NCI-H2081 treated with DMSO at 0.1 percent for 48 hours (cell line): ENCODE data around the gene ABHD1.

Experiments
- DNase-seq: peaks from one replicate; lab custom pipeline; 2025; lab: John Stamatoyannopoulos, UW

ABHD1 gene

DNA sequence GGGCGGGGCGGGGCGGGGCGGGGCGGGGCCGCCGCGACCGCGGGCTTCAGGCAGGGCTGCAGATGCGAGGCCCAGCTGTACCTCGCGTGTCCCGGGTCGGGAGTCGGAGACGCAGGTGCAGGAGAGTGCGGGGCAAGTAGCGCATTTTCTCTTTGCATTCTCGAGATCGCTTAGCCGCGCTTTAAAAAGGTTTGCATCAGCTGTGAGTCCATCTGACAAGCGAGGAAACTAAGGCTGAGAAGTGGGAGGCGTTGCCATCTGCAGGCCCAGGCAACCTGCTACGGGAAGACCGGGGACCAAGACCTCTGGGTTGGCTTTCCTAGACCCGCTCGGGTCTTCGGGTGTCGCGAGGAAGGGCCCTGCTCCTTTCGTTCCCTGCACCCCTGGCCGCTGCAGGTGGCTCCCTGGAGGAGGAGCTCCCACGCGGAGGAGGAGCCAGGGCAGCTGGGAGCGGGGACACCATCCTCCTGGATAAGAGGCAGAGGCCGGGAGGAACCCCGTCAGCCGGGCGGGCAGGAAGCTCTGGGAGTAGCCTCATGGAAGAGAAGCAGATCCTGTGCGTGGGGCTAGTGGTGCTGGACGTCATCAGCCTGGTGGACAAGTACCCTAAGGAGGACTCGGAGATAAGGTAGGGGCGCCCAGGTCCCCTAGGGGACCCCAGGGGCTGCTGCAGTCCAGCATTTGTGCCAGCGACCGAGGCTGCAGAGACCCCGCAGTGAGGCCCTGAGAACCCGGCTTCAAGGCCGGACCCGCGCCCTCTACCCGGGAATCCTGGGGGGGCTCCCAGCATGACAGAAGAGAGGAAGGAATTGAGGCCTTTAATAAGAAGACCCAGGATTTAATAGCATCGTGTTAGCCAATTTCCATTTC is 36.7 kb upstream of the ABHD1 start, which contains the start of gene KHK:
TSS of gene KHK (plus strand) at position 49 of the 870 bp plus-strand sequence. CDS start at position 537, 488 bp downstream.
- DNase-seq = no peak

DNA sequence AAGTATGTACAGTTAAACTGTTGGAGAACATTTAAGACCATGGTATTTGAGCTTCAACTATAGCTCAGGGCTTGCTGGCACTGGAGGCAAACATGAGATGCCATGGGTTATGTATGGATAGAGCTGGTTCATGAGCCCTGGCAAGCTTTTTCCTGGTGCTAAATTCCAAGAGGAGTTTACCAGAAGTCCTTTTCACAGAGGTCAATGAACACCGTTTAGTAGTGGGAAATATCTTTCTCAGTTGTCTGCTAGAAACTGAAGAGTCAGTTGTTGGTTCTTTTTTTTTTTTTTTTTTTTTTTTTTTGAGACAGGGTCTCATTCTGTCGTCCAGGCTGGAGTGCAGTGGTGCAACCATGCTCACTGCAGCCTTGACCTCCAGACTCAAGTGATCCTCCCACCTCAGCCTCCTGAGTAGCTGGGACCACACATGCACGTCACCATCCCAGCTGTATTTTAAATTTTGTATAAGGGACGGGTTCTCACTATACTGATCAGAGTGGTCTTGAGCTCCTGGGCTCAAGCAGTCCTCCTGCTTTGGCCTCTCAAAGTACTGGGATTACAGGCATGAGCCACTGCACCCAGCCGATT is 35.7 kb upstream of the ABHD1 start:
- DNase-seq = no peak

DNA sequence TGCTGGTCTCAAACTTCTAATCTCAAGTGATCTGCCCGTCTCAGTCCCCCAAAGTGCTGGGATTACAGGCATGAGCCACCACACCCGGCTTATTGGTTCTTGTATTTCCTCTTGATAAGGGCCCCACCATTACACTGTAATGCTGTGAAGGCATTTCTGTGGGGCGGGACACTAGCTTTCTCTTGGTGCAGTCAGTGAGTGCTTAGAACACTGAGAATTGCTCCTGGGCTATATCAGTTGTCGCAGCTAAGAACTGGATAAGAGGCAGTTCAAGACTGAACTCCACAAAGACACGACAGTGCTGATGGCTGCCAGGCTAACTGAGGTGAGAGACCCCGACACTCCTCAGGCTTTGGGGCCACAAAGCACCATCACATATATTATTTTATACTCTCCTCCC is 35.0 kb upstream of the ABHD1 start:
- DNase-seq = no peak

DNA sequence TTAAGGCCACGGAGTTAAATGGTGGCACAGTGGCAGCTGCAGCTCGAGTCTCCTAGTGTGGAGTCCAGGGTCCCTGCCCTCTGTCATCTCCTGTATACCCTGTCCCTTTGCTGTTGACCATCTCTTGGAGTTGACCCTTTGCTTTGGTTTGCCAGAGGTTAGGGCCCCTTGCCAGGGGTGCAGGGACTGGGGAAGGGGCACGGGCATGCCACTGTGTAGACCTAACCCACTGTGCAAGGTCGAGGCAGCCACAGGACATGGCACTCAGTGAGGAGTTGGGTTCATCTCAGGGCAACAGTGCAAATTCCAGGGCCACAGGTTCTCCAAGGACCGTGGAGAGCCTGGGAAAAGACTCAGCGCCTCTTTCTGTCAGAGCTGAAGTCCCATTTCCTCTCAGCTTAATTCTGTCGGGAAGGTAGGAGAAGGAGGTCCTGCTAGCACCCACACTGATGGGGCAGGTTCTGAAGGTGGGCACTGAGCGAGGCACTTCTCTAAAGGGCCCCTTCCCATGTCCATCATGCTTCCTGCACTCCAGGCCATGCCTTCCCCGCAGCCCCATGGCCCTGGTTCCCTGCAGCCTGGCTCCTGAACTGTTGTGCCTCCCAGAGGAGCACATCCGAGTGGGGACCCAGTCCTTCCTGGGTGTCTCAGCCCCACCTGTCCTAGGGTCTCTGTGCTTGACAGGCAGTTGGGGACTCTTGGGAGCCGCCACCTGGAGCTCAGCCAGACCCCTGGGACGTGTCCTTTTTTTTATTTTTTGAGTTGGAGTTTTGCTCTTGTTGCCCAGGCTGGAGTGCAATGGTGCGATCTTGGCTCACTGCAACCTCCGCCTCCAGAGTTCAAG is 34.3 kb upstream of the ABHD1 start:
- no peak for DNase-seq

DNA sequence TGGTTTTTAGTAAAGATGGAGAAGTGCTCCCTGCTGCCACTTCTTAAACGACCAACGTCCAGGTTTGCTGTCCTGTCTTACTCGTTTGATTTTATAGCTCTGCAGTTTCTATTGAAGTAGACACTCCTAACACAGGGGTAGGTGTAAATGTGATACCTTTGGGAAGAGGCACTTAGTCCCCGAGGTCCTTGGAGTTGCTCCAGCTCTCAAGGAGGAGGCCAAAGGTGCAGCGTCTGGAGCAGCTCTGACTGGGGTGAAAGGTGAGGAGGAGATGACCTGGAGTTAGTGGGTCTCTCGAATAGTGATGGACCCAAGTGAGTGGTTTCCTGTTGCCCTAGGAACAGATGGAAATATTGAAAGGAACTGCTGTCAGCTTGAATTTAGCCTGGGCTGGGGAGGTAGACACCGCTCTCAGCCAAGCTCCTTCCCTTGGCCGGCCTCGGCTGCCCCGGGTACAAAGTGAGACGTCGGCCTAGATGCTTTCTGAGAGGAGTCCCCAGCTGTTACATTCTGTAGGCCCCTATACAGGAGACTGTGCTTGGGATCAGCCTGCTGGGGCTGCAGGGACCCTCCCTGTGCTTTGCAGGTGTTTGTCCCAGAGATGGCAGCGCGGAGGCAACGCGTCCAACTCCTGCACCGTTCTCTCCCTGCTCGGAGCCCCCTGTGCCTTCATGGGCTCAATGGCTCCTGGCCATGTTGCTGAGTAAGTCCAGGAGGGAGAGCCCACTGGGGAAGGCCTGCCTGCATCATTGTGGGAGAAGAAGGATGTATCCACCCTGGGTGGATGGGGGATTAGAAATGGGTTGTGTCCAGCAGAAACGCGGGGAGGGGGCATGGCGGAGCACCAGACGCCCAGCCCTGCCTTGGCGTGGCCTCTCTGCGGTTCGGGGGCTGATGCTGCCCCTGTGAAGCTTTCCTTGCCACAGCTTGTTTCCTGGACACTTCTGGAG is 31.6 kb upstream of the ABHD1 start:
- DNase-seq = no peak

DNA sequence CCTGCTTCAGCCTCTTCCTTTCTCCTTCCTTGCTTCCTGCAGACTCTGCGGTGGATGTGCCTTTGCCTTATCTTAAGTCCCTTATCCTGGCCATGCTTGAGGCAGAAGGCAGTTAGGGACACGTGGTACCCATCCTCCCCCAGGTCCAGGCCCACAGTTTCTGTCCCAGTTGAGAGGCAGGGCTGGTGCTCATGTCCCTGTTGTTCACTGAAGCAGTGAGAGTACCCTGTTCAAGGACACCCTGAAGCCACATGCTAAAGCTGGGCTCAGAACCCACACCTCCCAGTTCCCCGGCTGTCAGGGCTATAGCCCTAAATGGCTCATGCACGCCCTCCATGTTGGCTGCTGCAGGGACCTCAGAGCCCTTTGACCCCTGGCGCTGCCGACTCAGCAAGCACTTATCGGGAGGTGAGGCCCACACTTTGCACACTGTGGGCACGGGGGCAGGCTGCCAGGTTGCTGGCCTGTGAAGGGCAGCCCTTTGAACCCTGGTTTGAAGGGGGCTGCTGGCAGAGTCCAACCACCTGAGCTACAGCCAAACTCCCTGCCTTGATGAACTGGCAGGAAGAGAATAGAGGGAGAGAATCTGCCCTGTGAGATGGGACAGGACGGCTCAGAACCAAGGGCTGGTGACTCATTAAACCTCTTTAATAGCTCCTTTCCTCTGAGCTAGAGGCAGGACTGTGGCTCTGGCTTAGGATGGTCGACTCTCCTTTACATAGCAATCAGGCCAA is 30.8 kb upstream of the ABHD1 start:
- DNase-seq = no peak

DNA sequence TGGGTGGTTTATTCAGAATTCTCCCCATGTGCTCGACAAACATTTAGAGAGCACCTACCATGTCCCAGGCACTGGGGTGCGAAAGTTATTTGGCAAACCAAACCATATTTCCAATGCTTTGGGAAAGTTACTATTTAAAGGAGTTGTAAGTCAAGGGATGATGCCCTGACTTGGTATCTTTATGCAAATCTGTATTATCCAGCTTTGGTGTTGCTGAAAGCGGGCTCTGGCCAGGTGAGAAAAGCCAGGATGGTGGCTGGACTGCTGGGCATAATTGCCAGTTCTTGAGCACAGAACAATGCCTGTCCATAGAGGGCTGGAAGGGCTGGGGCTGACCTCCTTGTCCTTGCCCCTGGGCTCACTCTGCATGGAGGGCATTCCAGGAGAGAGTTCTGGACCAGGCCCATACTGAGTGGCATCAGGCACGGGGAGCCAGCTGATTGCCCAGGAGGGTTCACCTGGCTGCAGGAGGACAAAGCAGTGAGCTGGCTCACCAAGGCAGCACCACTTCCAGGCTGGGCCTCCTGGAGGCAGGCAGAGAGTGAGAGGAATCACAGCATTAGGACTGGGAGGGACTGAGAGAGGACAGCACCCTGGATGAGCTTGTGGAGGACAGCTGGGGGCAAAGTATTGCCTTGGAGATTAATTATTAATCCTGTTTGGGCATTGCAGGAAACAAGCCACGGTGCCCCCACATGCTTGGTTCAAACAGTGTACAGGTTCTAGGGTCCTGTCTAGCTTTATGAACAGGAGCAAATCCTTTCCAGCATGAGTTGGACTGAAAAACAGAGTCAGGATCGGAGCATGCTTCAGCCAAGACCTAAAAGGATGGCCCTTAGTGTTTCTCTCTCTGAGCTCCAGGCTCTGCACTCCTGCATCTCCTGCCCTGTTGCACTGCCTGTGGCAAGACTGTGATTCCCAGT is 29.9 kb upstream of the ABHD1 start:
- no peak for DNase-seq

DNA sequence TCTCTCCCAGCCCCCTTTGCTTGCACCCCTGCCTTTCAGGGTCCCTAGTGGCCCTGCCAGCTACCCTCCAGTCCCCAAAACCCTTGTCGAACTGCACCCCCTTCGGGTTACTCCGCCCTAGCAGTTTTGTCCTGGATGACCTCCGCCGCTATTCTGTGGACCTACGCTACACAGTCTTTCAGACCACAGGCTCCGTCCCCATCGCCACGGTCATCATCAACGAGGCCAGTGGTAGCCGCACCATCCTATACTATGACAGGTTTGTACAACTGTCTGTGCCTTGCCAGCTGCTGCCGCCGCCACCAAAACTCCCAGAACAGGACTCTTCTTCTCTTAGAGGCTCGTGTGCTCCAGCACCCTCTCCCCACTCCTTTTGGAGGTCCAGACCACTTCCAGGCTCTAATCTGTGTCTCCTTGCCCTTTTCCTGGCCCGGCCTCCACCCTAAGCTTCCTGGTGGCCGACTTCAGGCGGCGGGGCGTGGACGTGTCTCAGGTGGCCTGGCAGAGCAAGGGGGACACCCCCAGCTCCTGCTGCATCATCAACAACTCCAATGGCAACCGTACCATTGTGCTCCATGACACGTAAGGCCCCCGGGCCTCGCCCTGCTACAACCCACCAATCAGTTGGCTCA is 29.1 kb upstream of the ABHD1 start:
- no peak for DNase-seq

DNA sequence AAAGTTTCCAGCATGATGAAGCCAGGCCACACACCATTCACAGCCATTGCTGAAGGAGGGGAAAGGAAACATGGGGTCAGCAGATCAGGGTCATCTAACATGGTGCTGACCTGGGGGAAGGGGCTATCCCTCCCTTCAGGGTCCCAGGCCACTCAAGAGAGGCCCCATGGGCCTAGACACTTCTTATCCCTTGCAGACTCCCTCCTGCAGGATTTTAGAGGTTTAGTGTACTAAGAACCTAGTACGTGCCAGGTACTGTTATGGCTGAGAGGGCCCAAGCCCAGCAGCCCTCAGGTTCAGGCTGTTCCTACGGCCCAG is 28.2 kb upstream of the ABHD1 start:
- DNase-seq = no peak

DNA sequence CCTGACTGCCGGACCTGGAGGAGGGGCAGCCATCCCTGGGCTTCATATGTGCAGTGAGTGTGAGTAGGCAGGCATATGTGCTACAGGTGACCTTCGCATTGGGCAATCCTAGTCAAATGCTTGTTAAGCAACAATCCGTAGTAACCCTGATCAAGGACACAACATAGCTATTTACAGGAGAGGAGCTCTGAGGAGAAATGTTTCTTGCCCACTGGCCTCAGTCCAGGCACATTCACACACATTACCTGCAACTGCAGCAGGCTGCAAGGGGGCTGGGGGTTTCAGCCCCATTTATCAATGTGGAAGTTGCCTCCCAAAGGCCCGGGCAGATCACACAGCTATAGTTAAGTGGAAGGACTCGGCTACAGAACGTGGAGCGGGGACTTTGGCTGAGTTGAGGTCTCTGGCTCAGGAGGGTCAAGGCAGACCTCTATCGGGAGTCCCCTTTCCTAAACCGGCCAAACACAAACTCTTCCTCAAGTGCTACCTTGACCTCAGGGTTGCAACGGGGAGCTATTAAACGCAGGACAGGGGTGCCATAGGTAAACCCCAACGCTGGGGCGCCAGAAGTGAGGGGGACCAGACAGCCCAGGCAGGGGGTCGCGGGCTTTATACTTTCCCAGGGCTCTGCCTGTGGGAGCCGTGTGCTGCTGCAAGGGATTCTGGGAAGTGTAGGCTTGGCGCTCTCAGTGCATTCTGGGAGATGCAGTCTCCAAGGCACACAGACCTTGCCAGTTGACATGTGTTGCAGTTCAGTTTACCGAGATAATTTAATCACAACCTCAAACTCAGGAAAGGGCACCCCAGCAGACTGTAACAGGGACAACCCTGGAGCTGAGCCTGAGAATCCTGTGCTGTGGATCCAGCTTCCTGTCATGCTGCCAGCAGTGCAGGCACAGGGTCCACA is 27.6 kb upstream of the ABHD1 start:
- DNase-seq = no peak

DNA sequence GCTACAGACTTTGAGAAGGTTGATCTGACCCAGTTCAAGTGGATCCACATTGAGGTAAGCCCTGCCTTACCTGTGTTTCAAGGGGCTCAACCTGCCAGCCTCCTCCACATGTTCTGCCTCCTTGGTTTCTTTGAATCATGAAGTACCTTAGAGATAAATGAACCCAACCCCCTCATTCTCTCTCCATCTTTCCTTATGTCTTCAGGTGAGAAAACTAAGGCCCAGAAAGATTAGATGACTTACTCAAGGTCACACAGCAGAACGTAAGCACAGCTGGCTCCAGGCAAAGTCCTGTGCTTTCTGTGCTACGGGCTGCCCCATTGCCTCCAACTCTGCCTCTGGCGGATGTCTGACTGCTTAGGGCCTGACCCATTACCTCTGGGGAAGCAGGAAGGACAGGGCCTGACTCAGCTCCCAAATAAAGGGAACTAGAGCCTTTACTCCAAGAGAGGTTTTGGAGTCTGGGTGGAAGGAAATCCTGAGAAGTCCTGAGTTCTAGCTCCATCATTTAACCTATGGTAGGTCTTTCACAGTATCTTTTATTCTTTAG is 26.8 kb upstream of the ABHD1 start:
- DNase-seq = no peak

DNA sequence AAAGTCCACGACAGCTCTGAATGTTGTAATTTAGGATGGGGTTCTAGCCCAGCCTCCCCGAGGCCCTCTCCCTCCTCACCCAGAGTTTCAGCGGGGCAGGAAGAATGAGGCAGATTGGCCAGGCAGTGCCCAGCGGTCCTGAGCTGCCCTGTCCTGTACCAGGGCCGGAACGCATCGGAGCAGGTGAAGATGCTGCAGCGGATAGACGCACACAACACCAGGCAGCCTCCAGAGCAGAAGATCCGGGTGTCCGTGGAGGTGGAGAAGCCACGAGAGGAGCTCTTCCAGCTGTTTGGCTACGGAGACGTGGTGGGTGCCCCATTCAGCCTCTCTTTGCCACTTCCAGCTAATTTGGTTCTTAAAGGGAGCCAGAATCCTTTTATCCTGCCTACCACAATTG is 26.3 kb upstream of the ABHD1 start:
- no peak for DNase-seq

DNA sequence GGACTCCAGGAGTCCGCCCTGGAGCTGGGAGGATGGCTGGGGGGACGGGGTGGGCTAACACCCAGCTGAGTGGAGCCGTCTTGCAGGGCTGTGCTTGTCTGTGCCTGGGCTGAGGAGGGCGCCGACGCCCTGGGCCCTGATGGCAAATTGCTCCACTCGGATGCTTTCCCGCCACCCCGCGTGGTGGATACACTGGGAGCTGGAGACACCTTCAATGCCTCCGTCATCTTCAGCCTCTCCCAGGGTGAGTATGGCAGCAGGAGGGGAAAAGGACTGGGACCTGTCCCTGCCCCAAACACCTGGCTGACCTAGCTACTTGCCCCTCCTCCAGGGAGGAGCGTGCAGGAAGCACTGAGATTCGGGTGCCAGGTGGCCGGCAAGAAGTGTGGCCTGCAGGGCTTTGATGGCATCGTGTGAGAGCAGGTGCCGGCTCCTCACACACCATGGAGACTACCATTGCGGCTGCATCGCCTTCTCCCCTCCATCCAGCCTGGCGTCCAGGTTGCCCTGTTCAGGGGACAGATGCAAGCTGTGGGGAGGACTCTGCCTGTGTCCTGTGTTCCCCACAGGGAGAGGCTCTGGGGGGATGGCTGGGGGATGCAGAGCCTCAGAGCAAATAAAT is 24.2 kb upstream of the ABHD1 start:
- no peak for DNase-seq

DNA sequence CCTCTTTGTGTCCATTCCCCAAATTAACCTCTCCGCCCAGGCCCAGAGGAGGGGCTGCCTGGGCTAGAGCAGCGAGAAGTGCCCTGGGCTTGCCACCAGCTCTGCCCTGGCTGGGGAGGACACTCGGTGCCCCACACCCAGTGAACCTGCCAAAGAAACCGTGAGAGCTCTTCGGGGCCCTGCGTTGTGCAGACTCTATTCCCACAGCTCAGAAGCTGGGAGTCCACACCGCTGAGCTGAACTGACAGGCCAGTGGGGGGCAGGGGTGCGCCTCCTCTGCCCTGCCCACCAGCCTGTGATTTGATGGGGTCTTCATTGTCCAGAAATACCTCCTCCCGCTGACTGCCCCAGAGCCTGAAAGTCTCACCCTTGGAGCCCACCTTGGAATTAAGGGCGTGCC is 23.6 kb upstream of the ABHD1 start:
- DNase-seq = no peak

DNA sequence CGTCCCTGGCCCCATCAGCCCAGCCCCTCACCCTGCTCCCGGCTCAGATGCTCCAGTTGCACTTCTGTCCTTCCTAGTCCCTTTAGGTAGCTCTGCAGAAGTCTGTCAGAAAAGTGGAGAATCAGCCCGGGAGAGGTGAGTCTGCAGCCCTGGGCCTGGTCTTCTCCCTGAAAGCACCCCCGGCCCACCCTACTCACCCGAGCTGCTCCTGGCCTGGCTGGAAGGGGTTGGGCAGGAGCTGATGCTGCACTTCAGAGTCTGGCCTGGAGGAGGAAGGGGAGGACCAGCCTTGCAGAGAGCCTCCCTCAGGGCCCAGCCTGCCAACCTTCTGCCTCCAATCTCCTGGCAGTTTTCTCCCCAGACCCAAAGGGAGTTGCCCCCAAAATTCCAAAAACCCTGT is 21.3 kb upstream of the ABHD1 start:
- DNase-seq = no peak

DNA sequence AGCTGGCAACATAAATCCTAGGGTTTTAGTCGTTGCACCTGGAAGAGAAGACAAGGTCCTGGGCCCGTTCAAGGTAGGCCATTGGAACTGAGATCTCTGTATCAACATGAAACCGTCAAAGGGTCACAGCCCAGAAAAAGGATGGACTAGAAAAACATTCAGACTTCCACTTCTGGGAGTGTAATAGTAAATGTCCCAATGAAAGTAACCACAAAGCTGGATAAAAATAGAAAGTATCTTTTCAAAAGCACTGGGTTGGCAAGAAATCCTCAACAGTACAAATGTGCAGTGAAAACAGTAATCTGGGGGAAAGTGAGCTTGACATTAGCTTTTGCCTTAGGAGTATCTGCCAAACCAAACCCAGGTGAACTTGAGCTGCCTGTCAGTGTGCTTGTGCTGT is 17.6 kb upstream of the ABHD1 start:
- DNase-seq = no peak

DNA sequence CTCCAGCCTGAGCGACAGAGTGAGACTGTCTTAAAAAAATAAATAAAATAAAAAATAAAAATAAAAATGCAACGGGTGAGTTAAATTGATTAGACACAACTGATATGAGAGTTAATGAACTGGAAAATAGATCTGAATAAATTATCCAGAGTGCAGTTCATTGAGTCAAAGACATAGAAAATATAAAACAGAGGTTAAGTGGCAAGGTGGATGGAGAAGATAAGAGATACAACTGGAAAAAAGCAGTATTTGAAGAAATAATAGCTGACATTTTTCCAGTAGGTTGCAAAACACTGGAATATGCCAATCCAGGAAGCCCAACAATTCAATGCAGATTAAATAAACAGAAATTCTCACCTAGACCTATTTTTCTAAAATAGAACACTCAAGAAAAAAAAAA is 15.4 kb upstream of the ABHD1 start:
- no peak for DNase-seq

DNA sequence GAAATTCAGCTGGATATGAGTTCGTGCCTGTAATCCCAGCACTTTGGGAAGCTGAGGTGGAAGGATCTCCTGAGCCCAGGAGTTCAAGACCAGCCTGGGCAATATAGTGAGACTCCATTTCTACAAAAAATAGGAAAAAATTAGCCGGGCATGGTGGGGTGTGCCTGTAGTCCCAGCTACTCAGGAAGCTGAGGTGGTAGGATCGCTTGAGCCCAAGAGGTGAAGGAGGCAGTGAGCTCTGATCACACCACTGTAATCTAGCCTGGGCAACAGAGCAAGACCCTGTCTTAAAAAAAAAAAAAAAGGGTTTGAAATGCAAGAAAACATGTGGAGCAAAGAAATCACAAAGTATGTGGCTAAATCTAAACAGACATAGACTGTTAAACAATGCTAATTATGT is 14.5 kb upstream of the ABHD1 start:
- no peak for DNase-seq
